HepG2 (cell line): ENCODE results near the gene LHPP. TPM values are rescaled to one million over a fixed set of nuclear protein-coding genes. Genes with fewer than 3 reads are reported as not detected.
A peak's percentile ranks its signal among the peaks of the same experiment; 100 is the strongest.

Experiments
- ATAC-seq: fragments of 200-7000 bp; cut with Tn5 transposase; 3 replicates; pipeline ENCODE4 v1.9.1; 2020; ENCODE audit warnings: mild to moderate bottlenecking, moderate library complexity
- BruUV-seq: library from RNA; stranded (reverse); fragments of 400-500 nt; replicated peaks from 2 replicates; lab custom pipeline; 2021; lab: Mats Ljungman, UMichigan
- CTCF ChIA-PET: fragments of 300-600 bp; formaldehyde crosslinking; extraction: SDS; loops from one replicate; lab custom pipeline; 2021; ENCODE audit warnings: low total read pairs, inconsistent platforms, low intra/inter-chr PET ratio; lab: Yijun Ruan, JAX
- POLR2A ChIA-PET: fragments of 350-600 bp; sonication (Branson Sonifier 250); formaldehyde crosslinking; loops from one replicate; lab custom pipeline; 2020; ENCODE audit warnings: antibody characterized with exemption, inconsistent platforms; lab: Yijun Ruan, JAX
- DNase-seq: peaks from one replicate; pipeline ENCODE4 v3.0.0-alpha.2; 2015; ENCODE audit warnings: low spot score
- FAIRE-seq: peaks from 3 replicates; lab custom pipeline; 2011; peaks lifted over from hg19 to GRCh38; lab: Jason Lieb, UNC
- H2AFZ ChIP-seq: one replicate; pipeline ENCODE4 v1.6.1; 2011; ENCODE audit warnings: low read length, inconsistent platforms
- H3K27ac ChIP-seq: fragments of 300-600 bp; 3 replicates; pipeline ENCODE4 v1.8.0; 2011; ENCODE audit warnings: mixed run types, mild to moderate bottlenecking, mixed read lengths, low read length, inconsistent platforms; ENCODE audit not compliant: insufficient read depth; ENCODE audit errors: extremely low read length
- H3K27me3 ChIP-seq, 2 experiments: fragments of 200-600 bp in 1 of 2; 2 replicates in 1 of 2; 3 replicates in 1 of 2; pipeline versions ENCODE4 v1.6.0 to v1.8.0; 2011; ENCODE audit warnings: low read length in 2 of 2, mild to moderate bottlenecking in 2 of 2, moderate library complexity in 2 of 2, inconsistent platforms in 1 of 2; ENCODE audit not compliant: insufficient read depth in 2 of 2, control insufficient read depth in 1 of 2
- H3K36me3 ChIP-seq, 2 experiments: fragments of 200-600 bp in 1 of 2; replicated peaks in 1 of 2; 2 replicates in 1 of 2; 3 replicates in 1 of 2; pipeline versions ENCODE4 v1.5.1 to v1.8.0; 2011; ENCODE audit warnings: low read length in 2 of 2, inconsistent platforms in 1 of 2; ENCODE audit not compliant: insufficient read depth in 2 of 2, control insufficient read depth in 1 of 2
- H3K4me1 ChIP-seq: 2 replicates; pipeline ENCODE4 v1.5.1; 2012; ENCODE audit warnings: low read length, inconsistent platforms; ENCODE audit not compliant: insufficient read depth
- H3K4me2 ChIP-seq: 2 replicates; pipeline ENCODE4 v1.6.0; 2011; ENCODE audit warnings: low read depth, low read length, inconsistent platforms
- H3K4me3 ChIP-seq, 3 experiments: fragments of 200-600 bp in 1 of 3; sonication (generic), shearing (Covaris generic) in 1 of 3; replicated peaks in 1 of 3; 2 replicates each; pipeline ENCODE4 v1.5.1; 2011 to 2016; ENCODE audit warnings: low read length in 3 of 3, inconsistent platforms in 2 of 3, low read depth in 2 of 3, mild to moderate bottlenecking in 2 of 3, control low read depth in 1 of 3, mixed read lengths in 1 of 3; ENCODE audit not compliant: insufficient read depth in 1 of 3
- H3K79me2 ChIP-seq: one replicate; pipeline ENCODE4 v1.6.1; 2011; ENCODE audit warnings: low read length, inconsistent platforms; ENCODE audit not compliant: insufficient read depth
- H3K9ac ChIP-seq: 2 replicates; pipeline ENCODE4 v1.6.0; 2011; ENCODE audit warnings: mild to moderate bottlenecking, low read depth, low read length, inconsistent platforms; ENCODE audit not compliant: insufficient read depth
- H3K9me3 ChIP-seq: 2 replicates; pipeline ENCODE4 v1.5.1; 2012; ENCODE audit warnings: mild to moderate bottlenecking, low read length
- H4K20me1 ChIP-seq: 2 replicates; pipeline ENCODE4 v1.6.0; 2011; ENCODE audit warnings: inconsistent platforms, mild to moderate bottlenecking, low read length, moderate library complexity; ENCODE audit not compliant: insufficient read depth
- ARNT ChIP-seq: fragments of 450-650 bp; IDR thresholded peaks from 2 replicates; pipeline ENCODE4 v1.6.1; 2017
- ETS1 ChIP-seq: sonication (generic); formaldehyde crosslinking; IDR thresholded peaks from 2 replicates; pipeline ENCODE4 v1.4.0; 2020; ENCODE audit warnings: missing genetic modification reagents
- GZF1 ChIP-seq: sonication (generic); formaldehyde crosslinking; IDR thresholded peaks from 2 replicates; pipeline ENCODE4 v1.5.1; 2020; ENCODE audit warnings: mild to moderate bottlenecking, missing genetic modification reagents
- NR2F2 ChIP-seq: IDR thresholded peaks from 2 replicates; pipeline ENCODE4 v1.6.1; 2012; ENCODE audit warnings: low read depth, inconsistent platforms, borderline replicate concordance
- STAG1 ChIP-seq: sonication (generic); formaldehyde crosslinking; IDR thresholded peaks from 2 replicates; pipeline ENCODE4 v1.4.0; 2020; ENCODE audit warnings: missing genetic modification reagents
- ZMYM3 ChIP-seq: sonication (generic); formaldehyde crosslinking; IDR thresholded peaks from 2 replicates; pipeline ENCODE4 v1.5.1; 2020; ENCODE audit warnings: mild to moderate bottlenecking, missing genetic modification reagents
- ZNF296 ChIP-seq: sonication (generic); formaldehyde crosslinking; conservative IDR thresholded peaks from 2 replicates; pipeline ENCODE4 v1.5.0; 2020; ENCODE audit warnings: mild to moderate bottlenecking, missing genetic modification reagents
- ZNF337 ChIP-seq: sonication (generic); formaldehyde crosslinking; IDR thresholded peaks from 2 replicates; pipeline ENCODE4 v1.5.1; 2020; ENCODE audit warnings: missing genetic modification reagents, low read depth, mild to moderate bottlenecking, borderline replicate concordance
- ZNF430 ChIP-seq: sonication (generic); formaldehyde crosslinking; IDR thresholded peaks from 2 replicates; pipeline ENCODE4 v1.9.0; 2021; ENCODE audit warnings: mild to moderate bottlenecking, missing genetic modification reagents
- ZNF543 ChIP-seq: sonication (generic); formaldehyde crosslinking; IDR thresholded peaks from 2 replicates; pipeline ENCODE4 v1.4.0; 2020; ENCODE audit warnings: mild to moderate bottlenecking, missing genetic modification reagents
- ZNF572 ChIP-seq: sonication (generic); formaldehyde crosslinking; IDR thresholded peaks from 2 replicates; pipeline ENCODE4 v1.5.1; 2020; ENCODE audit warnings: mild to moderate bottlenecking, missing genetic modification reagents
- ZNF7 ChIP-seq: IDR thresholded peaks from 2 replicates; pipeline ENCODE4 v1.6.1; 2016; ENCODE audit warnings: missing biosample characterization, missing genetic modification reagents
- WGBS: methylation state at CpG from one replicate; pipeline ENCODE4 v1.1.6; 2017; ENCODE audit warnings: low lambda C conversion rate; 5-methylcytosine and 5-hydroxymethylcytosine counted together
- in situ Hi-C: cut with HindIII; loops from 2 replicates; pipeline ENCODE4 v1.10.0; 2017; ENCODE audit warnings: low pct_unique_long_range_greater_than_20kb; ENCODE audit not compliant: extremely low pct_ligation_motif_present
- intact Hi-C: fragments of 100-400 bp; cut with micrococcal nuclease; formaldehyde crosslinking; loops from one replicate; pipeline ENCODE4 v1.10.0; 2022; ENCODE audit not compliant: unreplicated experiment
- polyA plus RNA-seq, 8 experiments: library from polyadenylated mRNA; depleted of rRNA in 3 of 8; stranded (reverse) in 7 of 8; unstranded in 1 of 8; fragments of >200 nt; fragmentation: Illumina TruSeq in 4 of 8; extraction: Trizol in 4 of 8; gene quantifications; 2 replicates each; pipeline versions ENCODE4 v1.2.1 to v1.2.3, GENCODE V29; 2011 to 2016; ENCODE audit warnings: low read depth in 4 of 8, missing spikeins in 1 of 8, mixed read lengths in 1 of 8; ENCODE audit not compliant: insufficient read depth in 1 of 8
- total RNA-seq, 5 experiments: library from RNA; depleted of rRNA; stranded (reverse); fragments of >200 nt; fragmentation: Illumina TruSeq; extraction: Trizol; gene quantifications; 2 replicates each; pipeline ENCODE4 v1.2.3, GENCODE V29; 2016; ENCODE audit warnings: low read depth in 1 of 5
- TF ChIP-seq, protein P1 (sequence below): sonication (generic); formaldehyde crosslinking; IDR thresholded peaks from 2 replicates; pipeline ENCODE4 v1.4.0; 2020; ENCODE audit warnings: missing genetic modification reagents

LHPP gene
- total and polyA plus RNA-seq, 2 of the 13 experiments (the other 11 are each of a cell fraction or from before 2014, with no cell fraction given): 5.2 to 13.1 TPM

GRCh38 chr10:124500757-124501156, 39.1 kb downstream of the LHPP start:
- Histone ChIP-seq H3K4me1 (peaks cover 13% of the 10 kb centered on the region), H3K79me2 (no peaks in the 10 kb centered on the region), H4K20me1 (no peaks in the 10 kb centered on the region), H3K27ac (no peak overlapping the region), H2AFZ (no peak overlapping the region), H3K27me3 (no peaks in the 10 kb centered on the region), H3K9me3 (no peaks in the 10 kb centered on the region), H3K4me2 (no peak overlapping the region), H3K9ac (no peak overlapping the region), H3K36me3 (no peaks in the 10 kb centered on the region), H3K4me3 (no peak overlapping the region)
- ATAC-seq: no peak
- intact Hi-C loops: no loop called here
- 93% methylated on average over 3 of the region's 3 CpGs for WGBS
- POLR2A ChIA-PET: no interaction called here
- CTCF ChIA-PET: no interaction called here
- FAIRE-seq: no peak
- no TSS peak for BruUV-seq
- in situ Hi-C loops: no loop called here
- TF ChIP-seq ZNF7 (CRISPR knock-in tag) (peak; percentile 37; the same call in 1 of the 2 replicates), STAG1 (CRISPR knock-in tag) (no peak)
- no peak for DNase-seq

DNA sequence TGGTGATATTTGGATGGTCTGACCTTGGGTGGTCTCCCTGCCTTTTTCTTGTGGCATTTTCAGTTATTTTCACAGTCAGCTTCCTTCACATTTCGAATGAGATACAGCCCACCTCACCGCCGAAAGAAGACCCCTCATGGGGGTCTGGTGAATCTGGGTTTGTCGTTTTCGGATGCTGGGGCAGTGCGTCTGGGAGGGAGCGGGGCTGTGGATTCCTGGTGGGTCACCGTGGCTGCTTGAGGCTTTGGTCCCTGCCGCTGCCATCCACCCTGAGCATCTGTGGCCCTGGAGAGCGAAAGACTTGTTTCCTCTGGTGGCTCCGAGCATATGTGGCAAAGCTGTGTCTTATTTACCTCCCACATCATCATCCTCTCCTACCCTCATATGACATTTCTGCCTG, 43.1 kb downstream of the LHPP start:
- in situ Hi-C loops: no loop called here
- TF ChIP-seq ZNF430 (no peak), ZNF337 (CRISPR knock-in tag) (no peak), ZNF572 (CRISPR knock-in tag) (no peak), ETS1 (CRISPR knock-in tag) (no peak), ZNF296 (CRISPR knock-in tag) (no peak), ZMYM3 (CRISPR knock-in tag) (no peak), ZNF543 (no peak), NR2F2 (no peak), ARNT (no peak), GZF1 (CRISPR knock-in tag) (no peak)
- TF ChIP-seq, protein P1, sequence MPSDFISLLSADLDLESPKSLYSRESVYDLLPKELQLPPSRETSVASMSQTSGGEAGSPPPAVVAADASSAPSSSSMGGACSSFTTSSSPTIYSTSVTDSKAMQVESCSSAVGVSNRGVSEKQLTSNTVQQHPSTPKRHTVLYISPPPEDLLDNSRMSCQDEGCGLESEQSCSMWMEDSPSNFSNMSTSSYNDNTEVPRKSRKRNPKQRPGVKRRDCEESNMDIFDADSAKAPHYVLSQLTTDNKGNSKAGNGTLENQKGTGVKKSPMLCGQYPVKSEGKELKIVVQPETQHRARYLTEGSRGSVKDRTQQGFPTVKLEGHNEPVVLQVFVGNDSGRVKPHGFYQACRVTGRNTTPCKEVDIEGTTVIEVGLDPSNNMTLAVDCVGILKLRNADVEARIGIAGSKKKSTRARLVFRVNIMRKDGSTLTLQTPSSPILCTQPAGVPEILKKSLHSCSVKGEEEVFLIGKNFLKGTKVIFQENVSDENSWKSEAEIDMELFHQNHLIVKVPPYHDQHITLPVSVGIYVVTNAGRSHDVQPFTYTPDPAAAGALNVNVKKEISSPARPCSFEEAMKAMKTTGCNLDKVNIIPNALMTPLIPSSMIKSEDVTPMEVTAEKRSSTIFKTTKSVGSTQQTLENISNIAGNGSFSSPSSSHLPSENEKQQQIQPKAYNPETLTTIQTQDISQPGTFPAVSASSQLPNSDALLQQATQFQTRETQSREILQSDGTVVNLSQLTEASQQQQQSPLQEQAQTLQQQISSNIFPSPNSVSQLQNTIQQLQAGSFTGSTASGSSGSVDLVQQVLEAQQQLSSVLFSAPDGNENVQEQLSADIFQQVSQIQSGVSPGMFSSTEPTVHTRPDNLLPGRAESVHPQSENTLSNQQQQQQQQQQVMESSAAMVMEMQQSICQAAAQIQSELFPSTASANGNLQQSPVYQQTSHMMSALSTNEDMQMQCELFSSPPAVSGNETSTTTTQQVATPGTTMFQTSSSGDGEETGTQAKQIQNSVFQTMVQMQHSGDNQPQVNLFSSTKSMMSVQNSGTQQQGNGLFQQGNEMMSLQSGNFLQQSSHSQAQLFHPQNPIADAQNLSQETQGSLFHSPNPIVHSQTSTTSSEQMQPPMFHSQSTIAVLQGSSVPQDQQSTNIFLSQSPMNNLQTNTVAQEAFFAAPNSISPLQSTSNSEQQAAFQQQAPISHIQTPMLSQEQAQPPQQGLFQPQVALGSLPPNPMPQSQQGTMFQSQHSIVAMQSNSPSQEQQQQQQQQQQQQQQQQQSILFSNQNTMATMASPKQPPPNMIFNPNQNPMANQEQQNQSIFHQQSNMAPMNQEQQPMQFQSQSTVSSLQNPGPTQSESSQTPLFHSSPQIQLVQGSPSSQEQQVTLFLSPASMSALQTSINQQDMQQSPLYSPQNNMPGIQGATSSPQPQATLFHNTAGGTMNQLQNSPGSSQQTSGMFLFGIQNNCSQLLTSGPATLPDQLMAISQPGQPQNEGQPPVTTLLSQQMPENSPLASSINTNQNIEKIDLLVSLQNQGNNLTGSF: no peak

More for the DNA sequence above, 43.1 kb downstream of the LHPP start:
- no peaks in the 10 kb centered on the region for H3K27me3 ChIP-seq
- peaks cover 8% of the 10 kb centered on the region for H3K4me1 ChIP-seq
- ATAC-seq (no peak), DNase-seq (no peak), FAIRE-seq (no peak)
- ChIA-PET CTCF (no interaction called here), POLR2A (no interaction called here)
- H3K4me3 ChIP-seq: no peak overlapping the region
- WGBS: 86% methylated on average over 11 of the region's 11 CpGs
- no peak overlapping the region for H3K9ac ChIP-seq
- no peak overlapping the region for H3K4me2 ChIP-seq
- H3K79me2 ChIP-seq: no peaks in the 10 kb centered on the region
- intact Hi-C loops: no loop called here
- H3K9me3 ChIP-seq: no peaks in the 10 kb centered on the region
- no TSS peak for BruUV-seq
- H3K36me3 ChIP-seq: no peaks in the 10 kb centered on the region
- no peaks in the 10 kb centered on the region for H4K20me1 ChIP-seq
- no peak overlapping the region for H2AFZ ChIP-seq
- H3K27ac ChIP-seq: no peak overlapping the region
